Caco-2 (cell line): ENCODE measurements around the gene OSCP1. TPM values are rescaled to one million over a fixed set of nuclear protein-coding genes. Genes with fewer than 3 reads are reported as not detected.

Experiments
- BruUV-seq: library from RNA; stranded (reverse); fragments of 400-500 nt; replicated peaks from 2 replicates; lab custom pipeline; 2021; lab: Mats Ljungman, UMichigan
- CTCF ChIA-PET: fragments of 300-600 bp; sonication (Branson Sonifier 250); formaldehyde crosslinking; loops from one replicate; lab custom pipeline; 2022; ENCODE audit warnings: antibody characterized with exemption; lab: Charles Lee
- POLR2A ChIA-PET: fragments of 300-600 bp; sonication (Branson Sonifier 250); formaldehyde crosslinking; loops from one replicate; lab custom pipeline; 2022; ENCODE audit warnings: antibody characterized with exemption; lab: Charles Lee
- DNase-seq, 2 experiments: peaks; one replicate each; pipeline versions ENCODE4 v3.0.0 to v3.0.0-alpha.2; 2020 to 2022
- H3K27me3 ChIP-seq: replicated peaks from 2 replicates; pipeline ENCODE4 v1.6.0; 2011; ENCODE audit warnings: low read length; ENCODE audit not compliant: control insufficient read depth, insufficient read depth
- H3K36me3 ChIP-seq: 2 replicates; pipeline ENCODE4 v1.5.1; 2011; ENCODE audit warnings: low read length; ENCODE audit not compliant: control insufficient read depth, insufficient read depth
- H3K4me1 ChIP-seq: fragments of 250-450 bp; sonication (Bioruptor Pico); 2 replicates; pipeline ENCODE4 v1.5.1; 2020; ENCODE audit warnings: mild to moderate bottlenecking
- H3K4me3 ChIP-seq: 2 replicates; pipeline ENCODE4 v1.5.1; 2011; ENCODE audit warnings: low read depth, mild to moderate bottlenecking, control low read depth, low read length
- H3K9me3 ChIP-seq: fragments of 250-450 bp; sonication (Bioruptor Pico); 2 replicates; pipeline ENCODE4 v1.5.1; 2020; ENCODE audit warnings: mild to moderate bottlenecking, moderate library complexity
- H3K27ac Mint-ChIP-seq: one replicate; pipeline ENCODE4 v1.8.0; 2022; ENCODE audit warnings: mixed read lengths; ENCODE audit not compliant: unreplicated experiment
- H3K27me3 Mint-ChIP-seq: one replicate; pipeline ENCODE4 v1.8.0; 2022; ENCODE audit warnings: mixed read lengths; ENCODE audit not compliant: insufficient read depth, unreplicated experiment
- H3K36me3 Mint-ChIP-seq: one replicate; pipeline ENCODE4 v1.8.0; 2022; ENCODE audit warnings: mild to moderate bottlenecking, mixed read lengths; ENCODE audit not compliant: insufficient read depth, unreplicated experiment
- H3K4me1 Mint-ChIP-seq: one replicate; pipeline ENCODE4 v1.8.0; 2022; ENCODE audit warnings: low read depth, mixed read lengths; ENCODE audit not compliant: unreplicated experiment
- H3K4me3 Mint-ChIP-seq: one replicate; pipeline ENCODE4 v1.8.0; 2022; ENCODE audit warnings: mild to moderate bottlenecking, moderate library complexity, mixed read lengths; ENCODE audit not compliant: unreplicated experiment
- H3K9me3 Mint-ChIP-seq: one replicate; pipeline ENCODE4 v1.8.0; 2022; ENCODE audit warnings: mixed read lengths; ENCODE audit not compliant: unreplicated experiment
- CTCF ChIP-seq, 2 experiments: fragments of 200-600 bp in 1 of 2; IDR thresholded peaks; 1 replicate in 1 of 2; 2 replicates in 1 of 2; pipeline versions ENCODE4 v1.5.1 to v1.8.0; 2011 to 2022; ENCODE audit warnings: antibody characterized with exemption in 1 of 2, control low read depth in 1 of 2, inconsistent platforms in 1 of 2, low read depth in 1 of 2, low read length in 1 of 2, mild to moderate bottlenecking in 1 of 2, moderate library complexity in 1 of 2; ENCODE audit not compliant: insufficient read depth in 1 of 2, severe bottlenecking in 1 of 2, unreplicated experiment in 1 of 2
- intact Hi-C: fragments of 100-400 bp; cut with micrococcal nuclease; formaldehyde crosslinking; loops from one replicate; pipeline ENCODE4 v1.10.0; 2022; ENCODE audit not compliant: unreplicated experiment
- total RNA-seq: library from RNA; stranded (reverse); gene quantifications from 2 replicates; pipeline ENCODE4 v1.2.3, GENCODE V29; 2022

The OSCP1 gene
- total RNA-seq, 1 experiment from 2014 or later: 0.91 TPM

GRCh38 chr1:36393686-36394085 lies 56.6 kb downstream of the OSCP1 start:
- CTCF ChIA-PET: no interaction called here
- TF ChIP-seq CTCF (IDR thresholded peaks at IDR 0.05; ENCODE audit: insufficient read depth in 1 of 2, low read depth in 1 of 2, low read length in 1 of 2, severe bottlenecking in 1 of 2, unreplicated experiment in 1 of 2): no peak

GRCh38 chr1:36392836-36393235 lies 57.4 kb downstream of the OSCP1 start:
- Mint-ChIP-seq H3K27me3 (no peaks in the 10 kb centered on the region), H3K4me1 (peaks cover 2% of the 10 kb centered on the region), H3K4me3 (no peak overlapping the region), H3K9me3 (no peaks in the 10 kb centered on the region), H3K36me3 (peaks cover 12% of the 10 kb centered on the region), H3K27ac (no peak overlapping the region)
- no peak overlapping the region for H3K4me3 ChIP-seq
- ChIA-PET CTCF (no interaction called here), POLR2A (interaction anchor here (0.6 kb wide), 1 partner anchor 42 kb away, joined by 9 read pairs; no protein-coding TSS in a partner anchor)
- no TSS peak for BruUV-seq
- no peak for DNase-seq
- no peaks in the 10 kb centered on the region for H3K9me3 ChIP-seq
- TF ChIP-seq CTCF (IDR thresholded peaks at IDR 0.05; ENCODE audit: insufficient read depth in 1 of 2, low read depth in 1 of 2, low read length in 1 of 2, severe bottlenecking in 1 of 2, unreplicated experiment in 1 of 2): no peak
- intact Hi-C loops: no loop called here
- no peaks in the 10 kb centered on the region; the same call in 1 of the 2 replicates for H3K36me3 ChIP-seq
- H3K4me1 ChIP-seq: 0 out of 2 replicates have a peak, but pooled peaks cover 2% of the 10 kb centered on the region
- no peaks in the 10 kb centered on the region for H3K27me3 ChIP-seq

More at GRCh38 chr1:36393686-36394085, 56.6 kb downstream of the OSCP1 start:
- no peaks in the 10 kb centered on the region for H3K27me3 ChIP-seq
- intact Hi-C loops: no loop called here
- no peaks in the 10 kb centered on the region for H3K9me3 Mint-ChIP-seq
- POLR2A ChIA-PET: no interaction called here
- H3K4me1 Mint-ChIP-seq: peaks cover 7% of the 10 kb centered on the region
- no peaks in the 10 kb centered on the region for H3K9me3 ChIP-seq
- no peak overlapping the region for H3K27ac Mint-ChIP-seq
- H3K36me3 ChIP-seq: no peaks in the 10 kb centered on the region; the same call in 1 of the 2 replicates
- no peak for DNase-seq
- H3K36me3 Mint-ChIP-seq: peaks cover 17% of the 10 kb centered on the region
- H3K4me3 Mint-ChIP-seq: no peak overlapping the region
- BruUV-seq: no TSS peak
- H3K4me1 ChIP-seq: no peaks in the 10 kb centered on the region
- H3K4me3 ChIP-seq: no peak overlapping the region
- no peaks in the 10 kb centered on the region for H3K27me3 Mint-ChIP-seq

GRCh38 chr1:36391271-36391670 lies 59.0 kb downstream of the OSCP1 start:
- H3K27me3 ChIP-seq: no peaks in the 10 kb centered on the region
- no peak for DNase-seq
- Mint-ChIP-seq H3K36me3 (peaks cover 12% of the 10 kb centered on the region), H3K27ac (no peak overlapping the region), H3K4me3 (no peak overlapping the region), H3K27me3 (no peaks in the 10 kb centered on the region), H3K9me3 (no peaks in the 10 kb centered on the region), H3K4me1 (peaks cover 7% of the 10 kb centered on the region)
- CTCF ChIA-PET: no interaction called here
- BruUV-seq: no TSS peak
- intact Hi-C loops: no loop called here
- H3K36me3 ChIP-seq: no peaks in the 10 kb centered on the region; the same call in 1 of the 2 replicates
- H3K9me3 ChIP-seq: no peaks in the 10 kb centered on the region
- no peak overlapping the region for H3K4me3 ChIP-seq
- peaks cover 14% of the 10 kb centered on the region; the same call in 1 of the 2 replicates for H3K4me1 ChIP-seq
- TF ChIP-seq CTCF (IDR thresholded peaks at IDR 0.05; ENCODE audit: insufficient read depth in 1 of 2, low read depth in 1 of 2, low read length in 1 of 2, severe bottlenecking in 1 of 2, unreplicated experiment in 1 of 2): no peak
- POLR2A ChIA-PET: no interaction called here
